Lower leg skin (tissue), 4 donors: ENCODE data around the gene CLCNKB. TPM values are rescaled to one million over a fixed set of nuclear protein-coding genes. Genes with fewer than 3 reads are reported as not detected.
"Not testable (repeated sequence)": the region's sequence is repeated elsewhere in the genome, so short reads cannot be mapped to it uniquely, and the experiment has no call there.

Experiments used
- DNase-seq, 2 donors: peaks; one replicate each; pipeline ENCODE4 v3.0.0-alpha.2; 2019; ENCODE audit warnings: low spot score in 2 of 2
- H3K4me3 ChIP-seq: fragments of 200-600 bp; sonication (generic); 2 replicates; pipeline ENCODE4 v1.5.1; 2017; ENCODE audit warnings: mild to moderate bottlenecking, low read depth; ENCODE audit not compliant: poor library complexity, severe bottlenecking
- POLR2A ChIP-seq, 2 donors: fragments of 450-650 bp; IDR thresholded peaks; one replicate each; pipeline ENCODE4 v1.6.1; 2016 to 2017; ENCODE audit warnings: antibody characterized with exemption in 2 of 2, mild to moderate bottlenecking in 1 of 2, moderate library complexity in 1 of 2
- WGBS, 2 donors: methylation state at CpG; one replicate each; pipeline ENCODE4 v1.1.5; 2018; 5-methylcytosine and 5-hydroxymethylcytosine counted together
- intact Hi-C: fragments of 100-400 bp; cut with DNase I; formaldehyde crosslinking; loops from one replicate; pipeline ENCODE4 v1.15.0; 2023; ENCODE audit warnings: low total_unique reads
- total RNA-seq, 4 donors: library from RNA; depleted of rRNA; stranded (reverse); fragments of >200 nt; gene quantifications; one replicate each; pipeline ENCODE4 v1.1.0, GENCODE V29; 2016
- TF ChIP-seq, protein P1 (sequence below), 3 donors: fragments of 450-650 bp; IDR thresholded peaks; one replicate each; pipeline ENCODE4 v1.5.1; 2016; ENCODE audit warnings: antibody characterized with exemption in 3 of 3, mild to moderate bottlenecking in 3 of 3, moderate library complexity in 2 of 3

CLCNKB gene
- total RNA-seq, 4 donors from 2014 or later = 0.26 TPM; not detected in 3

DNA sequence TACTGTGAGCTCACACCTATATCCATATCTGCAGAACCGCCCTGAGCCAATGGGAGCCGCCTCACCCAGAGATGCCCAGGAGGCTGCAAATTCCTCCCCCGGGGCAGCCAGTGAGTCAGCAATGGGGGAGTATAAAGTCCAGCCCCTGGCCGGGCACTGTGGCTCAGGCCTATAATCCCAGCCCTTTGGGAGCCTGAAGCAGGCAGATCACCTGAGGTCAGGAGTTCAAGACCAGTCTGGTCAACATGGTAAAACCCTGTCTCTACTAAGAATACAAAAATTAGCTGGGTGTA, 5.0 kb upstream of the CLCNKB start:
- WGBS, 2 donors = 63 to 76% methylated on average over 2 to 4 of the region's 4 CpGs
- intact Hi-C loops = no loop called here
- no peak for TF ChIP-seq POLR2A (IDR thresholded peaks at IDR 0.05)
- TF ChIP-seq, protein P1, sequence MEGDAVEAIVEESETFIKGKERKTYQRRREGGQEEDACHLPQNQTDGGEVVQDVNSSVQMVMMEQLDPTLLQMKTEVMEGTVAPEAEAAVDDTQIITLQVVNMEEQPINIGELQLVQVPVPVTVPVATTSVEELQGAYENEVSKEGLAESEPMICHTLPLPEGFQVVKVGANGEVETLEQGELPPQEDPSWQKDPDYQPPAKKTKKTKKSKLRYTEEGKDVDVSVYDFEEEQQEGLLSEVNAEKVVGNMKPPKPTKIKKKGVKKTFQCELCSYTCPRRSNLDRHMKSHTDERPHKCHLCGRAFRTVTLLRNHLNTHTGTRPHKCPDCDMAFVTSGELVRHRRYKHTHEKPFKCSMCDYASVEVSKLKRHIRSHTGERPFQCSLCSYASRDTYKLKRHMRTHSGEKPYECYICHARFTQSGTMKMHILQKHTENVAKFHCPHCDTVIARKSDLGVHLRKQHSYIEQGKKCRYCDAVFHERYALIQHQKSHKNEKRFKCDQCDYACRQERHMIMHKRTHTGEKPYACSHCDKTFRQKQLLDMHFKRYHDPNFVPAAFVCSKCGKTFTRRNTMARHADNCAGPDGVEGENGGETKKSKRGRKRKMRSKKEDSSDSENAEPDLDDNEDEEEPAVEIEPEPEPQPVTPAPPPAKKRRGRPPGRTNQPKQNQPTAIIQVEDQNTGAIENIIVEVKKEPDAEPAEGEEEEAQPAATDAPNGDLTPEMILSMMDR (IDR thresholded peaks at IDR 0.05) = no peak
- DNase-seq = no peak
- H3K4me3 ChIP-seq = no peak overlapping the region

DNA sequence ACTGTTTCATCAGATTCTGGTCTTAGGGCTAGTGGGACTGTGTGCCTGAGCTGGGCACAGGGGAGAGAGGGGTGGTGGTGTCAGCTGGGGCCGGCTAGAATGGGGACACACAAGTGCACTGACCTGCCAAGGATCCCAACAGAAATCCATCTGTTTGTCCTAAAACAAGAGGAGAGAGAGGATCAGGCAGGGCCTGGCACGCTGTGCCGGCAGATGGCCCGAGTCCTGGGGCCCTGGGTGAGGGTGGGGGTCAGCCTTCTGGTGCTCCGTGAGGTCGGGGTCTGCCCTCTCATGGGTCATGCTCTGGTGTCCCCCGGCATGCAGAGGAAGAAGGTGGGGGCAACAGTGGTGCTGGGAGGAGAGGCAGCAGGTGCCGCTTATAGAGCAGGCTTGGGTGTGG, 3.7 kb upstream of the CLCNKB start:
- WGBS, 2 donors = 68 to 87% methylated on average over 8 of the region's 8 CpGs
- DNase-seq, intact Hi-C loops, H3K4me3 ChIP-seq: not testable (repeated sequence)

DNA sequence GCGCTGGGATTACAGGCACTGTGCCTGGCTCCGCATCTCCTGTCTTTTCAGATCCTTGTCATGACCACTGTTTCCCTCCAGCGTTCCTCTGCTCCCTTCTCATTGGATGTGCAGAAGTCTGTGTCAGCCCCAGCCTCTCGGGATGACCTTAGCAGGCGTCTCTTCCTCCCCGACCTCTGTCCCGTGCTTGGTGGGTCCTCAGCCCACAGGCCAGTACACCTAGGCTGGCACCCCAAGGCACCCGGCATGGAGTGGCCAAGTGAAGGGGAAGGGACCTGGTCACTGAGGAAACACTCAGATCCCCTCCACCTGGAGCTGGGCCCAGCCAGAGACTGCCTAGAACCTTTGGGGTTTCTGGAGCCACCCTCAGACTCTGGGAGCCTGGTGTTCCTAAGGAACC, 2.4 kb upstream of the CLCNKB start:
- TF ChIP-seq POLR2A (IDR thresholded peaks at IDR 0.05) = no peak
- TF ChIP-seq, protein P1 (IDR thresholded peaks at IDR 0.05) = no peak
- WGBS, 2 donors = 48 to 69% methylated on average over 8 of the region's 8 CpGs
- intact Hi-C loops = no loop called here
- H3K4me3 ChIP-seq = no peak overlapping the region
- DNase-seq = no peak

DNA sequence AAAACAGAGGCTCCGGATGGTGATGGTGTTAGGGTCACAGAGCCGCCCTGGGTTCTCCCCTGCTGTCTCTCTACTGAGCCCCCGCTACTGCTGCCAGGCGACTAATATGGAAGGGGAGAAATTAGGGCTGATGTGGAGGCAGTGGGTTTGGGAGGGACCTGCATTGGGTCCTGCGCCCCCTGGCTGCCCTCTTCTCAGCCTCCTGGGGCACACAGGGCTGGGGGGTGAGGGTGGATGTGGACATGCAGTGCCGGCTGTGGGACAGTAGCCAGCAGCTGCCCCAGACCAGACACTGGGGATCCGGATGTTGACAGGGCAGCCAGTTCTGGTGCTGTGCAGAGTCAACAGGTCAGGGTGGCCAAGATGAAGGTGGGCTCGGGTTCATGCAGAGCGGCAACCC, 1.5 kb upstream of the CLCNKB start:
- WGBS, 2 donors = 71 to 87% methylated on average over 9 of the region's 9 CpGs
- H3K4me3 ChIP-seq = no peak overlapping the region
- intact Hi-C loops = no loop called here
- TF ChIP-seq, protein P1 (IDR thresholded peaks at IDR 0.05) = no peak
- TF ChIP-seq POLR2A (IDR thresholded peaks at IDR 0.05) = no peak
- DNase-seq = no peak

DNA sequence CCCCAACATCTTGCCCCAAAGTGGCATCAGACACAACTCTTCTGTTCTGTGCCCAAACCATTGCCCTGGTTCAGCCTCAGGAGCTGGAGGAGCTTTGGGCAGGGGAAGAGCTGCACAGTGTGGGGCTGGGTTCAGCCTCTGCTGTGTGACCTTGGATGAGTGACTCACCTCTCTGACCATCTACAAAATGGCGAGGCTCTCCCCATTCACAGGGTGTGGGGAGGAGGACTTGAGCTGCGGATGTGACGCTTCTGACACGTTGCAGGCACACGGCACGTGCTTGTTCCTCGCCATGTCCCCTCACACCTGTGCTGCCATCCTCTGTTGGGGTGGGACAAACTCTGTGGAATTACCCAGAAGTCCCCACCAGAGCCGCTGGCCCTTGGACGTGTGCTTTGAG, 928 bp upstream of the CLCNKB start:
- WGBS, 2 donors = 95% methylated on average over 9 of the region's 9 CpGs; no CpG with 5 or more reads in 1 of the 2 donors
- H3K4me3 ChIP-seq, intact Hi-C loops, DNase-seq: not testable (repeated sequence)

DNA sequence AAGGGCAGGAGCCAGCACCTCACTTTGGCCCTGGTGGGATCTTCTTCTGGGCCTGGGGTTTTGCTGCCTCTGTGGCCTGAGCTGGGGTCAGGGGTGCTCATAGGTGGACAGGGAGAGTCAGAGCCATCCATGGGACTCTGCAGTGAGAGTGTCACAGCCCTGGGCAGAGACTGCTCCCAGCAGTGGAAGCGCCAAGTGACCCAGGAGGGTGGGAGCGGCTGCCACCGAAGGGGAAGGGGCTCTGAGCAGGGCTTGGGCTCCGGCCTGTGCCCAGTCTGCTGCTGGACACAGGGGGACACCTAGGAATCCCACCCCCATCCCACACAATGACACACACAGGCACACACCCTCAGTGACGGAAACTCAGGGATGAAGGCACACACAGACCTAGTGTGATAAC, 368 bp downstream of the CLCNKB start:
- intact Hi-C loops = no loop called here
- no peak overlapping the region for H3K4me3 ChIP-seq
- DNase-seq = no peak
- TF ChIP-seq POLR2A (IDR thresholded peaks at IDR 0.05) = no peak
- TF ChIP-seq, protein P1 (IDR thresholded peaks at IDR 0.05) = no peak
- WGBS, 2 donors = 83 to 90% methylated on average over 1 to 2 of the region's 5 CpGs

DNA sequence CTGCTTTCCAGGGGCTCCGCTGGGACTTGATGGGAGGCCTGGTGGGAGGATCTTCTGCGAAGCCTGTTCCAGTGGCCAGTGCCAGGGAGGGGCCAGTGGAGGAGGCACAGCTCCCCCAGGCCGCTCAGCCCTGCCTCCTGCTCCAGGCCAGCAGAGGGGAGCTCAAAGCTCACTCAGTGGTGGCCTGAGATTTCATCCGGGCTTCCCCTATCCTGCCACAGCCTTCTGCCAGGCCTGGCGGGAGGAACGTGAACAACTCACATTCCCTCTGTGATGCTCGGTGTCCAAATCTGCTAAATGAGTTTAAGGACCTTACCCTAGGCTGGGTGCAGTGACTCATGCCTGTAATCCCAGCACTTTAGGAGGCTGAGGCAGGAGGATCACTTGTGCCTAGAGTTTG, 3.3 kb downstream of the CLCNKB start:
- WGBS, 2 donors = 63 to 69% methylated on average over 5 to 7 of the region's 7 CpGs
- H3K4me3 ChIP-seq = no peak overlapping the region
- TF ChIP-seq, protein P1 (IDR thresholded peaks at IDR 0.05) = no peak
- TF ChIP-seq POLR2A (IDR thresholded peaks at IDR 0.05) = no peak
- intact Hi-C loops = no loop called here
- no peak for DNase-seq
